ENCODE results near the gene RASSF5.

DNA sequence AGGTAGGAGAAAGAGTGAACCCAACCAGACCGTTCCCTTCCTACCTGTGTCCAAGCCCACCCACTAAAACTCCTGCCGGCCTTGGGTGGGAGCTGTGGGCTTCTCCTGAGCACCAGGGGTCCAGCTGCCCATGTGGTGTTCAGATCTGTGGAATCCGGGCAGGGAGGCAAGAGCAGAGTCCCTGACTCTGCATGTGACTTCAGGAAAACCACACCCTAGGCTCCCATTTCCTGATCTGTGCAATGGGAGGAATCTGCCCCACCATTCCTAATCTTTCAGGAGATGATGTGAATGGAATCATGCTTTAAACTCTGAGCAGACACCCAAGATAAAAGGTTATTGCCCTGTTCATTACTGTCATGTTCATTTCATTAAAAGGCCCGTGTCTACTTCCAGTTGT lies 77.4 kb downstream of the RASSF5 start:
- TF ChIP-seq, protein P1, sequence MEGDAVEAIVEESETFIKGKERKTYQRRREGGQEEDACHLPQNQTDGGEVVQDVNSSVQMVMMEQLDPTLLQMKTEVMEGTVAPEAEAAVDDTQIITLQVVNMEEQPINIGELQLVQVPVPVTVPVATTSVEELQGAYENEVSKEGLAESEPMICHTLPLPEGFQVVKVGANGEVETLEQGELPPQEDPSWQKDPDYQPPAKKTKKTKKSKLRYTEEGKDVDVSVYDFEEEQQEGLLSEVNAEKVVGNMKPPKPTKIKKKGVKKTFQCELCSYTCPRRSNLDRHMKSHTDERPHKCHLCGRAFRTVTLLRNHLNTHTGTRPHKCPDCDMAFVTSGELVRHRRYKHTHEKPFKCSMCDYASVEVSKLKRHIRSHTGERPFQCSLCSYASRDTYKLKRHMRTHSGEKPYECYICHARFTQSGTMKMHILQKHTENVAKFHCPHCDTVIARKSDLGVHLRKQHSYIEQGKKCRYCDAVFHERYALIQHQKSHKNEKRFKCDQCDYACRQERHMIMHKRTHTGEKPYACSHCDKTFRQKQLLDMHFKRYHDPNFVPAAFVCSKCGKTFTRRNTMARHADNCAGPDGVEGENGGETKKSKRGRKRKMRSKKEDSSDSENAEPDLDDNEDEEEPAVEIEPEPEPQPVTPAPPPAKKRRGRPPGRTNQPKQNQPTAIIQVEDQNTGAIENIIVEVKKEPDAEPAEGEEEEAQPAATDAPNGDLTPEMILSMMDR (IDR thresholded peaks at IDR 0.05; ENCODE audit: borderline replicate concordance, extremely low read depth, low read length, poor library complexity, severe bottlenecking), result no peak
- TF ChIP-seq EZH2 (IDR thresholded peaks at IDR 0.05; ENCODE audit: borderline replicate concordance, low read depth, low read length, severe bottlenecking), result no peak

Measured in DND-41 (cell line).